ENCODE results near the gene ARHGAP28.

DNA sequence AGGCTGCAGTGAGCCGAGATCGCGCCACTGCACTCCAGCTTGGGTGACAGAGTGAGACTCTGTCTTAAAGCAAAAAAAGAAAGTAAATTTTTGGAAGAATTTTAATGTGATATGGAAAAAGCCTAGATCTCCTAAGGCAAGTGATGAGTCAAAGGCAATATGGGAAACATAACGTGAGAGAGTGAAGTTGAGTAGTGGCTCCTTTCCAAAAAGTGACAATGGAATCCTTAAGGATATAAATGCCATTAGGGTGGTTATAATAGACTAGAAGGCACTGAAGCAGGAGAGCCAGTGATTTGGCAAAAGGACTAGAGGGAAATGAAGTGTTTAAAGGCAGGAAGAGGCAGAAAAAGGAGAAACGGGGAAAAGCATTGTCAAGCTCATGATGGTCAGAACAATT, 25.6 kb downstream of the ARHGAP28 start:
- TF ChIP-seq POLR2AphosphoS5 (IDR thresholded peaks at IDR 0.05) (no peak), POLR2A (IDR thresholded peaks at IDR 0.05) (no peak)
- TF ChIP-seq, protein P1, sequence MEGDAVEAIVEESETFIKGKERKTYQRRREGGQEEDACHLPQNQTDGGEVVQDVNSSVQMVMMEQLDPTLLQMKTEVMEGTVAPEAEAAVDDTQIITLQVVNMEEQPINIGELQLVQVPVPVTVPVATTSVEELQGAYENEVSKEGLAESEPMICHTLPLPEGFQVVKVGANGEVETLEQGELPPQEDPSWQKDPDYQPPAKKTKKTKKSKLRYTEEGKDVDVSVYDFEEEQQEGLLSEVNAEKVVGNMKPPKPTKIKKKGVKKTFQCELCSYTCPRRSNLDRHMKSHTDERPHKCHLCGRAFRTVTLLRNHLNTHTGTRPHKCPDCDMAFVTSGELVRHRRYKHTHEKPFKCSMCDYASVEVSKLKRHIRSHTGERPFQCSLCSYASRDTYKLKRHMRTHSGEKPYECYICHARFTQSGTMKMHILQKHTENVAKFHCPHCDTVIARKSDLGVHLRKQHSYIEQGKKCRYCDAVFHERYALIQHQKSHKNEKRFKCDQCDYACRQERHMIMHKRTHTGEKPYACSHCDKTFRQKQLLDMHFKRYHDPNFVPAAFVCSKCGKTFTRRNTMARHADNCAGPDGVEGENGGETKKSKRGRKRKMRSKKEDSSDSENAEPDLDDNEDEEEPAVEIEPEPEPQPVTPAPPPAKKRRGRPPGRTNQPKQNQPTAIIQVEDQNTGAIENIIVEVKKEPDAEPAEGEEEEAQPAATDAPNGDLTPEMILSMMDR (IDR thresholded peaks at IDR 0.05): no peak

Measured in prostate gland (tissue), 2 donors.